Neural cell (in vitro differentiated cells): Measurements from ENCODE around the gene MEGF11. TPM values are rescaled to one million over a fixed set of nuclear protein-coding genes. Genes with fewer than 3 reads are reported as not detected.

Experiments
- H2AFZ ChIP-seq: fragments of 200-600, 300-800 bp; sonication (generic), shearing (Covaris generic); 2 replicates; pipeline ENCODE4 v1.6.0; 2014; ENCODE audit warnings: low read depth, mild to moderate bottlenecking, antibody characterized with exemption, low read length, moderate library complexity
- H3F3A ChIP-seq: fragments of 200-600 bp; shearing (Covaris generic); 2 replicates; pipeline ENCODE4 v1.6.1; 2016; ENCODE audit warnings: mild to moderate bottlenecking, moderate library complexity, mixed read lengths, antibody characterized with exemption, low read length; ENCODE audit not compliant: insufficient read depth, poor library complexity, severe bottlenecking
- H3K27ac ChIP-seq: fragments of 200-600, 300-800 bp; sonication (generic), shearing (Covaris generic); 2 replicates; pipeline ENCODE4 v1.5.1; 2014; ENCODE audit warnings: mild to moderate bottlenecking, low read length, moderate library complexity
- H3K27me3 ChIP-seq: fragments of 300-800, 200-600 bp; sonication (generic), shearing (Covaris generic); 2 replicates; pipeline ENCODE4 v1.6.0; 2014; ENCODE audit warnings: mild to moderate bottlenecking, low read depth, low read length, moderate library complexity; ENCODE audit not compliant: insufficient read depth
- H3K36me3 ChIP-seq: fragments of 300-800, 200-600 bp; sonication (generic), shearing (Covaris generic); 2 replicates; pipeline ENCODE4 v1.5.1; 2014; ENCODE audit warnings: mild to moderate bottlenecking, antibody characterized with exemption, low read length, moderate library complexity; ENCODE audit not compliant: insufficient read depth
- H3K4me2 ChIP-seq: fragments of 300-800, 200-600 bp; sonication (generic), shearing (Covaris generic); 2 replicates; pipeline ENCODE4 v1.6.0; 2014; ENCODE audit warnings: mild to moderate bottlenecking, low read length
- H3K4me3 ChIP-seq: fragments of 300-800, 200-600 bp; sonication (generic), shearing (Covaris generic); 2 replicates; pipeline ENCODE4 v1.5.1; 2014; ENCODE audit warnings: mild to moderate bottlenecking, low read length, moderate library complexity
- H3K79me2 ChIP-seq: fragments of 200-600 bp; shearing (Covaris generic); replicated peaks from 2 replicates; pipeline ENCODE4 v1.6.0; 2014; ENCODE audit warnings: mild to moderate bottlenecking, low read length, moderate library complexity; ENCODE audit not compliant: insufficient read depth
- H3K9ac ChIP-seq: fragments of 300-800, 200-600 bp; sonication (generic), shearing (Covaris generic); 2 replicates; pipeline ENCODE4 v1.6.1; 2016; ENCODE audit warnings: mild to moderate bottlenecking, low read length, mixed read lengths
- H3K9me2 ChIP-seq: fragments of 200-600 bp; shearing (Covaris generic); 2 replicates; pipeline ENCODE4 v1.6.1; 2016; ENCODE audit warnings: mild to moderate bottlenecking, low read length, mixed read lengths; ENCODE audit not compliant: insufficient read depth
- H3K9me3 ChIP-seq: fragments of 200-600, 300-800 bp; sonication (generic), shearing (Covaris generic); 2 replicates; pipeline ENCODE4 v1.6.1; 2016; ENCODE audit warnings: mild to moderate bottlenecking, mixed run types, low read length, moderate library complexity, mixed read lengths
- H4K20me1 ChIP-seq: fragments of 200-600 bp; shearing (Covaris generic); 2 replicates; pipeline ENCODE4 v1.6.1; 2016; ENCODE audit warnings: mild to moderate bottlenecking, mixed run types; ENCODE audit not compliant: insufficient read depth
- EP300 ChIP-seq: fragments of 450-650 bp; conservative IDR thresholded peaks from 2 replicates; pipeline ENCODE4 v1.6.1; 2014; ENCODE audit warnings: antibody characterized with exemption, mild to moderate bottlenecking, moderate library complexity; ENCODE audit not compliant: poor library complexity, severe bottlenecking
- EZH2 ChIP-seq: fragments of 200-600, 300-800 bp; shearing (Covaris generic), sonication (generic); IDR thresholded peaks from 2 replicates; pipeline ENCODE4 v1.6.1; 2014; ENCODE audit warnings: antibody characterized with exemption, low read length, borderline replicate concordance, mild to moderate bottlenecking; ENCODE audit not compliant: insufficient read depth, poor library complexity, severe bottlenecking
- MXI1 ChIP-seq: fragments of 450-650 bp; conservative IDR thresholded peaks from 2 replicates; pipeline ENCODE4 v1.6.1; 2014; ENCODE audit warnings: antibody characterized with exemption, mild to moderate bottlenecking; ENCODE audit not compliant: poor library complexity, severe bottlenecking
- POLR2AphosphoS5 ChIP-seq: IDR thresholded peaks from 2 replicates; pipeline ENCODE4 v1.6.1; 2012
- RAD21 ChIP-seq: fragments of 450-650 bp; conservative IDR thresholded peaks from 2 replicates; pipeline ENCODE4 v1.6.1; 2014; ENCODE audit warnings: antibody characterized with exemption, mild to moderate bottlenecking, moderate library complexity
- REST ChIP-seq: IDR thresholded peaks from 2 replicates; pipeline ENCODE4 v1.6.1; 2012; ENCODE audit warnings: borderline replicate concordance
- SMC3 ChIP-seq: fragments of 450-650 bp; conservative IDR thresholded peaks from 2 replicates; pipeline ENCODE4 v1.6.1; 2014; ENCODE audit warnings: antibody characterized with exemption, mild to moderate bottlenecking, moderate library complexity; ENCODE audit not compliant: poor library complexity
- TAF1 ChIP-seq: IDR thresholded peaks from 2 replicates; pipeline ENCODE4 v1.6.1; 2012; ENCODE audit warnings: low read depth
- polyA plus RNA-seq: library from polyadenylated mRNA; depleted of rRNA; stranded (reverse); fragments of >200 nt; gene quantifications from 2 replicates; pipeline ENCODE4 v1.2.3, GENCODE V29; 2014
- TF ChIP-seq, protein P1 (sequence below): fragments of 450-650 bp; IDR thresholded peaks from 2 replicates; pipeline ENCODE4 v1.5.1; 2014; ENCODE audit warnings: antibody characterized with exemption, mild to moderate bottlenecking, moderate library complexity; ENCODE audit not compliant: poor library complexity, severe bottlenecking

Gene MEGF11
- polyA plus RNA-seq, 1 donor from 2014 or later: 0.64 TPM

DNA sequence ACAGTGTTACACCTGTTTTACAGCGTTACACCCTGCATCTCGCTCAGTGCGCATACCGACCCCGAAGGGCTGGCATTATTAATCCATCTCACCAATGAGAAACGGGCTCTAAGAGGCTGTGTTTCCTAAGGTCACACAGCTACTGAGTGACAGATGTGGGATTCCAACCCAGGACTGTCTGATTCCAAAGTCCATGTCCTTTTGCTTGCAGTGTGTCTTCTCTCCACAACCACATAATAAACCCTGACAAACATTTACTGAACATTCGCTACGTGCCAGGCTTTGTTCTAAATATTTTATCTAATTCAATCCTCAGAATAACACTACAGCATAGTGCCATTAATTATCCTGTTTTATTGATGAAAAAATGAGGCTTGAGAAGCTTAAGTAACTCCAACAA, 305.2 kb downstream of the MEGF11 start:
- Histone ChIP-seq H3K27ac (no peak overlapping the region), H3K27me3 (no peaks in the 10 kb centered on the region), H3F3A (no peaks in the 10 kb centered on the region), H3K9ac (no peak overlapping the region), H3K9me3 (no peaks in the 10 kb centered on the region), H3K9me2 (no peaks in the 10 kb centered on the region), H4K20me1 (no peaks in the 10 kb centered on the region), H3K4me3 (no peak overlapping the region), H2AFZ (no peak overlapping the region), H3K79me2 (no peaks in the 10 kb centered on the region), H3K36me3 (no peaks in the 10 kb centered on the region), H3K4me2 (no peak overlapping the region)
- TF ChIP-seq POLR2AphosphoS5 (no peak), RAD21 (no peak), TAF1 (no peak), REST (no peak)
- TF ChIP-seq, protein P1, sequence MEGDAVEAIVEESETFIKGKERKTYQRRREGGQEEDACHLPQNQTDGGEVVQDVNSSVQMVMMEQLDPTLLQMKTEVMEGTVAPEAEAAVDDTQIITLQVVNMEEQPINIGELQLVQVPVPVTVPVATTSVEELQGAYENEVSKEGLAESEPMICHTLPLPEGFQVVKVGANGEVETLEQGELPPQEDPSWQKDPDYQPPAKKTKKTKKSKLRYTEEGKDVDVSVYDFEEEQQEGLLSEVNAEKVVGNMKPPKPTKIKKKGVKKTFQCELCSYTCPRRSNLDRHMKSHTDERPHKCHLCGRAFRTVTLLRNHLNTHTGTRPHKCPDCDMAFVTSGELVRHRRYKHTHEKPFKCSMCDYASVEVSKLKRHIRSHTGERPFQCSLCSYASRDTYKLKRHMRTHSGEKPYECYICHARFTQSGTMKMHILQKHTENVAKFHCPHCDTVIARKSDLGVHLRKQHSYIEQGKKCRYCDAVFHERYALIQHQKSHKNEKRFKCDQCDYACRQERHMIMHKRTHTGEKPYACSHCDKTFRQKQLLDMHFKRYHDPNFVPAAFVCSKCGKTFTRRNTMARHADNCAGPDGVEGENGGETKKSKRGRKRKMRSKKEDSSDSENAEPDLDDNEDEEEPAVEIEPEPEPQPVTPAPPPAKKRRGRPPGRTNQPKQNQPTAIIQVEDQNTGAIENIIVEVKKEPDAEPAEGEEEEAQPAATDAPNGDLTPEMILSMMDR: no peak

DNA sequence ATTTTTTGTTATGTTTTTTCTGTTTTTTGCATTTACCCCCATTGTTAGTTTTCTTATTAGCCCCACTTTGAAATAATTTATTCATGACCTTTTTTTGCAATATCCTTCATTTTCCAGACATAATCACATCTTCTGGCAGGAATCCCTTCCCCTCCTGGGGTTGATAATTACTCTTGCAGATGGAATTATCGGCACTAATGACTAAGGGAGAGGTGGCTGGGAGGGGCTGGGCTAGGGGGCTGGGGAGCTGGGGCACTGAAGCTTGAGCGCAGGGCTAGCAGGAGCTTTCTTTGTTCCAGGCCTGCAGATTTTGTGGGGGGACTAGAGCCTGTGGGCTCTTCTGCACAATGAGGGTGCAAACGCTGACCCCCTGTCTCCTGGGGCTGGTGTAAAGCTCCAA, 306.5 kb downstream of the MEGF11 start:
- Histone ChIP-seq H3F3A (no peaks in the 10 kb centered on the region), H3K9me2 (no peaks in the 10 kb centered on the region), H3K27ac (no peak overlapping the region), H3K27me3 (no peaks in the 10 kb centered on the region), H3K36me3 (no peaks in the 10 kb centered on the region), H3K79me2 (no peaks in the 10 kb centered on the region), H3K9ac (no peak overlapping the region), H3K9me3 (no peaks in the 10 kb centered on the region), H3K4me3 (no peak overlapping the region), H2AFZ (no peak overlapping the region), H4K20me1 (no peaks in the 10 kb centered on the region), H3K4me2 (no peak overlapping the region)
- TF ChIP-seq REST: no peak
- TF ChIP-seq MXI1: no peak
- no peak for TF ChIP-seq EZH2
- TF ChIP-seq POLR2AphosphoS5: no peak
- no peak for TF ChIP-seq EP300
- TF ChIP-seq TAF1: no peak
- TF ChIP-seq RAD21: no peak
- TF ChIP-seq, protein P1: no peak
- TF ChIP-seq SMC3: no peak
